Stimulated activated CD4-positive, alpha-beta T cell treated with anti-CD3 and anti-CD28 coated beads, Interleukin-15, amount 100 ng/mL, for 24 hours (primary cell): Measurements from ENCODE around the gene HSPA1L.
A peak's percentile ranks its signal among the peaks of the same experiment; 100 is the strongest.

Experiments used
- DNase-seq: peaks from one replicate; pipeline ENCODE4 v3.0.0-alpha.2; 2020

HSPA1L gene

DNA sequence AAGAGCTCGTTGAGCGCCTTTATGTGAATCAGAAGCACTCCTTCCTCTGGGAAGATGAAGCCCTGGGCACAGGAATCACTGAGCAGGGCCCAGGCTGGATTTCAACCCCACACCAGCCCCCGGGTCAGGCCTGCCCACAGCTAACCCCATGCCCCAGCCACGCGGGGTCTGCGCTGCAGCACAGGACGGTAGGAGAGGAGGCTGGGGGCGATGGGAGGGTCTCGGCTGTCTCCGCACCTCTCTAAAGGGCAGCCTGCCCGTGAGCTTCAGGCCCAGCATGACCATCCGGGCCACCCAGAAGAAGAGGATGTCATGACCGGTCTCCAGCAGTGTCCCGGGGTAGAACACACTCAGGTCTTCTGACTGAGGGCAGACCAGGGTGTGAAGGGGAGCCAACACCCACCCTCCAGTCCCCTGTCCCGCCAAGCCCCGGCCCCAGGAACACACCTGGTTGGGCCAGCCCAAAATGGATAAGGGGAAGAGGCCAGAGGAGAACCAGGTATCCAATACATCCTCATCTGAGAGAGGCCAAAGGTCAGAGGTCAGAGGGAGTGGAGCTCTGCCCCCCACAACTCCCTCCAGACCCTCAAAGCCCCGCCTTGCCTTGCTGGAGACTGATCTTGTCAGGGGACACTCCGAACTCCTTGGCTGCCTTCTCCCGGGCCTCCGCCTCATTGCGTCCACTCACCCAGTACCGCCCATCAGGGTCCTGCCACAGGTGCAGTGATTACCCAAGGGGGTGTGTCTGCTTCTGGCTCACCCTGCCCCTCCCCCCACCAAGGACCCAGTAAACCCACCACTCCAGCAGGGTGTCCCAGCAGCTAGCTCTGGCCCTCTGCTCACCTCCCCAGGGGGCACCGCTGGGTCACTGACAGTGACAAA is 33.6 kb downstream of the HSPA1L start:
- DNase-seq: no peak

DNA sequence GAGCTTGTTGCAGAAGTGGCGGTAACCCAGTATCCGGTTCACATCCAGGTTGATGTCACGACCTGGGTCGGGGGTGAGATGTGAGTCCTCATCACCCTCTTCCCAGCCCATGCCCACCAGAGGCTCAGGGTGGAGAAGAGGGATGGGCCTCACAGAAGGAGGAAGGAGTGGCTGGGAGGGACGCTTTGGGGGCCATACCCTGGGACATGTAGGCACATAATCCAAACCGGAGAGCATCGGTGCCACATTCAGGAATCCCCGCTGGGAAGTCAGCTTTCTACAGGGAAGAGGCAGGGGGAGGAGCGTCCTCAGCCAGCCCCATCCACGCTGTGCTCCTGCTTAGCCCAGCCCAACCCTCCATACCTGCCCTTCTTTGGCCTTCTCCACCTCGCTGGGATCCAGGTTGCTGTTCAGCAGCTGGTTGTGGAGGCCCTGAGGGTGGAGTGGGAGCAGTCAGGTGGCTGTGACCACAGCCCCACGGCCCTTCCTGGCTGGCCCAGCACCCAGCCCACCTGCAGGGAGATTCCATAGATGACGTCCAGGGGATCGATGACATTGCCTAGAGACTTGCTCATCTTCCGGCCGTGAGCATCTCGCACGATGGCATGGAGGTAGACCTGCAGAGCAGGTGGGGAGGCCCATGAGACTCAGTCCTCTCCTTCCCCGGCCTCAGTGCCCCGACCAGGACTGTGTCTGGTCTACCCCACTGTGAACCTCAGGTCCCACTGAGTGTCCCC is 34.4 kb downstream of the HSPA1L start:
- no peak for DNase-seq

GRCh38 chr6:31779908-31780307 is 35.2 kb downstream of the HSPA1L start:
- no peak for DNase-seq

DNA sequence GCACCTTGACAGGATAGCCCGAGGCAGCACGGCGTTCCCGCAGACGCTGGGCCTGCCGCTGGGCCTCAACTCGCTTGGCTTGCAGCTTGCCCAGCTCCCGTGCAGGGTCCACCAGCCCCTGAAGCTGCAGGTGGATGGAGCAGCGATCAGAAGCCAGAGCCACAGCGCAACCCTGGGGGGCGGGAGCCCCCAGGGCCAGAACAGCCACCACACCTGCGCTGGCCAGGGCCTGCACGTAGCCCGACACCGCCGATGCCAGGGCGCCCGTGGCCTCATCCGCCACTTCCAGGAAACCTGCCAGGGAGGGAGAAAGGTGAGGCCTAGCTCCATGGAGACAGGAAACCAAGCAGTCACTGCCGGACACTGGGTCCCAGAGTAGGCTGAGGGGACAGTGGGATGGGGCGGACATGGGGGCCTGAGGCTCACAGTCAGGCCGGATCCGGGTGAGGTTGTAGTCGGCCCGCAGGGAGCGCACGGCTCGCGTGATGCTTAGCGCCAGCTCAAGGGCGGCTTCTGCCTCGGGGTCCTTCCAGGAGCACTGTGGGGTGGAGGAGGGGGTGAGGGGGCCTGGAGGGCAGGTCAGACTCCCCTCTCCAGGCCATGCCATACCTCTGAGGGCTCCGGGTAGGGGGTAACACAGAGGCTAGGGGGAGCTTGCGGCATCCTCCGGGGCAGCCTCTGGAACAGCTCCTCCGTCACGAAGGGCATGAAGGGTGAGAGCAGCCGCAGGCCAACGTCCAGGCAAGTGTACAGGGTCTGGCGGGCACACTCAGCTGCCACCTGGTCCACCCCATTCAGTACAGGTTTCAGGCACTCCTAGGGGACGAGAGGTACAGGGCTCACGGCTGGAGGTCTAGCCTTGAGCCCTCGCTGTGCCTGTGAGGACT is 35.8 kb downstream of the HSPA1L start:
- DNase-seq: no peak

GRCh38 chr6:31778193-31778592 is 36.9 kb downstream of the HSPA1L start:
- DNase-seq: no peak

DNA sequence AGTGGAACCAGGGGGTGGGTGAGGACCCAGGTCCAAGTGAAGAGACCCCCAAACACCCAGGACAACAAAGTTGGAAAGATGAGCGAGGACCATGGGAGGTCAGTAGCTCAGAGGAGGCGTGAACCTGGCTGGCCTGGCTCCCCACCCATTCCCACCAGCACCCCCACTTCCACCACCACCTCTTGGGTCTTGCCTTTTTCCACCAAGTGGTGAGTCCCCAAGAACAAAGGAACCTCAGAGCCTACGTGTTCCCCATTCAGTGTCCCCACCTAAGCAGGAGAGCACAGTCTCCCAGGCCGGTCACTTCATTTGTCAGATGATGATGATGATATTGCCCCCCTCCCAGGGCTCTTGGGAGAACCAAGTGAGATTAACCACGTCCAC is 37.4 kb downstream of the HSPA1L start:
- no peak for DNase-seq

- DNase-seq: peak; percentile 87
Measured at GRCh38 chr6:31776989-31777666, 38.0 kb downstream of the HSPA1L start, which contains the start of gene VWA7. Gene VWA7 (minus strand): TSS chr6:31777328. CDS start chr6:31776779, 549 bp downstream.

DNA sequence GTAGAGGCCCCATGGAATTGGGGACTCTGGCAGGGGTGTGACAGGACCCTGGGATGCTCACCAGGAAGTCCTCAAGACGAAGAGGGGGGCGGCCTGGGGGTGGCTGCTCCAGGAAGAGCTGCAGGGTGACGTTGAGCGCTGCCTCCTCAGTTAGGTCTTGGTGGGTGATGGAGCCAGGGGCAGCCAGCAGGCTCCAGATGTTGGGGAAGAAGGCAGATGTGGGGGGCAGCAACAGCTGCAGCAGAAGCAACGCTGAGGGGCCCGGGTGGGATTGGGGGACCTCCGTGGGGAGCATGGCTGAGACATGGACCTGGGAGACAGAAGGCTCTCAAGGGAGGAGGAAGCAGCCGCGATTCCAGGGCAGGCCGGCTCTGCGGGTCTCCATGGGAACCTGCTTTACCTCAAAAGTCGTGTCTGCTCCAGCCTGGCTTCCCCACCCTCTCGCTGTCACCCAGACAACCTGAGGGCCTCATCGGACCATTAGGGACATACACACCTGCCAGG is 38.5 kb downstream of the HSPA1L start:
- no peak for DNase-seq

DNA sequence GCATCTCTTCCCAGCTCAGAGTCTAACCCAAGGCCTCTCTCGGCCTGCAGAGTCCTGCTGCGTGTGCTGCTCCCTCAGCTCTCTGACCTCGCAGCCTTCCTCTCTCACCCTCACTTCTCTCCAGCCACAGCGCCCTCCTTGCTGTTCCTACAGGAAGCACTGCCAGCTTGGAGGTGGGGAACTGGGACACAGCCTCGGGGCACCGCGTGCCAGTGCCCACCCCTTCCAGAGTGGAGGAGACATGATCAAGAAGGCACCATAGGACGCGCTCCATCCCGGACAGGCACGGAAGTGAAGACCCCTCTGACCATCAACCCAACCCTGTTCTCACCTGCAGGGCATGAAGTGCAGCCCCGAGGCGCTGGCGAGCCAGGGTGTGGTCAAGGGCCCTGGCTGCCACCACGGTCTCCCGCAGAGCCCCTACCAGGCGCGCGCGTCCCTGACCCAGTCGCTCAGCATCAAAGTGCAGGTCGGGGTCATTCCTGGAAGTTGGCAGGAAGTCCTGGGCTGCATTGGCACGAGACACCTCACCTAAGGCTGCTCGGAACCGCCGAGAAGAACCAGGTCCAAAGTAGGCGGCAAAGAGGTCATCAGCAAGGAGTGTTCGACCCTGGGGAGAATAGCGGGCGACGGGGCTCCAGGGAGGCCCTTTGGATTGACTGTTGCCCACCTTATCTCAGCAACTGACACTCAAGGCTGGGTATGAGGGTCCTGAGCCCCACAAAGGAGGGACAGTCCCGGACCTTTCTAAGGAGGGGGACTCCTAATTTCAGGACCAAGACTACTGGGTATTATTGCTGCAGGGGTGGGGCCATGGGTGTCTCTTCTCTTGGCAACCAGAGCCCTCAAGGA is 39.2 kb downstream of the HSPA1L start:
- no peak for DNase-seq

DNA sequence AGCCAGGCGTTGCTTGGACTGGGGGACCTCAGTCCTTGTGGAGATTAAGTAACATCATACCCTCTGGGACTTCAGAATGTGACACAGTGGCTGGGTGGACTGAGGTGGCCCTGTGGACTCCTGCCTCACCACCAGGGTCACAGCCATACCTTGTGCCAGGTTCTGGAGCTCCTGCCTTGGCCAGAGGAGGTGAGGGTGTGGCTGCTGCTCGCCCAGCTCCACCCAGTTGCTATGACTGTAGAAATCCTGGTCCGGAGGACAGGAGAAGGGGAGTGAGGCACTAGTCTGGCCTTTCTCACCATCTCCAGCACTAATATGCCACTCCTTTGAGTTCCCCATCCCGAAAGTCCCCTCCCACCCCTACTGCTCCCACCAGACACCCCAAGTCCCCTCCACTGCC is 39.9 kb downstream of the HSPA1L start:
- no peak for DNase-seq

DNA sequence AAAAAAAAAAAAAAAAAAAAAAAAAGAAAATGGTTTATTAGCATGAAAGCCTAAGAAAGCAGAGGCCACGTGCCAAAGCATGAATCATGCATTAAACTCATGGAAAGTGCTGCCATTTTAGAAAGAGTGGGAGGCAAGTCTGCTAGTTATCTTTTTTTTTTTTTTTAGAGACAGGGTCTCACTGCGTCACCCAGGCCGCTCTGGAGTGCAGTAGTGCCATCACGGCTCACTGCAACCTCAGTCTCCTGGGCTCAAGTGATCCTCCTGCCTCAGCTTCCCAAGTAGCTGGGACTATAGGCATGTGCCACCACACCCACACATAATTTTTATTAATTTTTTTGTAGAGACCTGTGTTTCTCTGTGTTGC is 43.1 kb downstream of the HSPA1L start:
- peak; percentile 38 for DNase-seq

DNA sequence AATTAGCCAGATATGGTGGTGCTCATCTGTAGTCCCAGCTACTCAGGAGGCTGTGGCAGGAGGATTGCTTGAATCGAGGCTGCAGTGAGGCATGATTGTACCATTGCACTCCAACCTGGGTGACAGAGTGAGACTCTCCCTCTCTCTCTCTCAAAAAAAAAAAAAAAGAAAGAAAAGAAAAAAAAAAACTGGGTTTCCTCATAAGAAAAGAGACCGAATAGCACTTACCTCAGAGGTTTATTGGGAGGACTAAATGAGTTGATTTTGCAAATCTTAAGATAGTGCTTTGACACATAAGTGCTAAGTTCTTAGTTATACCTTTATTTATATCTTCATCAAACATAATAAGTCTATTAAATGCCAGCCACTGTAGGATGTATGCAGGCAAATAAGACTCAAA is 44.2 kb downstream of the HSPA1L start:
- DNase-seq: no peak

DNA sequence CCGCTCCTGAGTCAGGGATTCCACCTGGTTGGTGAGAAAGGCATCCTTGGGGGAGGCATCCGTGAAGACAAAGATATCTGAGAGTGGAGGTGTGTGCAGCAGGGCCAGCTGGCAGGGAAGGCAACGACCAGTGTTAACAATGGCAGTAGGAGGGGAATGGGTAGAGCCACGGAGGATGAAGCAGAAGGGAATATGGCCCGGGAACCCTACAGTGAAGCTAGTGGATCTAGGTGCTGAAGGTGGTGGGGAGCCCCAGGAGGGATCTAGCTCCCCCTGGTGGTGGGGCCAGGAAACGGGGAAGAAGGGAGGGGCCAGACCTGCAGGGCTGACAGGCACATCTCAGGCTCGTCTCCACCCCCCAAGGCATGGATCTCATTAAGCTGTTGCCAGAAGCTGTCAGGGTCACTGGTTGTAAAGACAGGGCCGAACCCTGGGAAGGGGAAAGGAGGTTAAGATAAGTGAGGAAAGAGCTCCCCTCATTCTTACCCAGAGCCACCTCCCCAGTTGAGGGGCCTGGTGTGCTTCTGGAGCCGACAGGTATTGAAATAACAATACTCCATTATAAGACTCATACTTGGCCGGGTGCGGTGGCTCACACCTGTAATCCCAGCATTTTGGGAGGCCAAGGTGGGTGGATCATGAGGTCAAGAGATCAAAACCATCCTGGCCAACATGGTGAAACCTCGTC is 45.3 kb downstream of the HSPA1L start:
- peak; percentile 85 for DNase-seq

DNA sequence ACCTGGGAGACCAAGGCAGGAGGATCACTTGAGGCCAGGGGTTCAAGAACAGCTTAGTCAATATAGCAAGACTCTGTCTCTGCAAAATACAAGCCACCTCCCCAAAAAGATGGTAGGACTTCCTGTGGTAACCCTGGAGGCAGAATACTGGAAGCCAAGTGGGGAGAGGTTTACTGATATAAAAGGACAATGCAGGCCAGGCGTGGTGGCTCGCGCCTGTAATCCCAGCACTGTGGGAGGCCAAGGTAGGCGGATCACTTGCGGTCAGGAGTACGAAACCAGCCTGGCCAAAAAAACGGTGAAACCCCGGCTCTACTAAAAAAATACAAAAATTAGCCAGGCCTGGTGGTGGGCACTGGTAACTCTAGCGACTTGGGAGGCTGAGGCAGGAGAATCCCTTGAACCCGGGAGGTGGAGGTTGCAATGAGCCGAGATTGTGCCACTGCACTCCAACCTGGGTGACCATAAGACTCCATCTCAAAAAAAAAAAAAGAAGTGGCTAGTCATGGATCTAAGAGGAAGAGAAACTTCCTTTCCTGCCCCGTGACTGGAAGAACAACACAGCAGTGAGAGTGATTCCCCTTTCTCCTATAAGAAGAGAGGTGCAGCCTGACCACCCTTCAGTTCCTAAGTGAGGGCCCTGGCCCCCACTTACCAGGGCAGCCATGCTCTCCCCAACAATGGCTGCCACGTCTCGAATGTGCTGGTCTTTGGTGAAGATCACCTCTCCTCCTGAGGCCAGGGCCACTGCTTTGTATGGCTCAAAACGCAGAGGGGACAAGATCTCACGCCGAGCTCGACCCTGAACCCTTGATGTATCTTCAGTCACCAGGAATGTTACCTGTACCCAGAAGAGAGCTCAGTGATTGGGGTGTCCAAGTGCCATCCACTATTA is 46.5 kb downstream of the HSPA1L start:
- no peak for DNase-seq

GRCh38 chr6:31767096-31767645 is 47.9 kb downstream of the HSPA1L start:
- DNase-seq: no peak

- DNase-seq: no peak
Measured at GRCh38 chr6:31765910-31766794, 48.9 kb downstream of the HSPA1L start.

GRCh38 chr6:31765559-31765909 is 49.5 kb downstream of the HSPA1L start:
- no peak for DNase-seq

DNA sequence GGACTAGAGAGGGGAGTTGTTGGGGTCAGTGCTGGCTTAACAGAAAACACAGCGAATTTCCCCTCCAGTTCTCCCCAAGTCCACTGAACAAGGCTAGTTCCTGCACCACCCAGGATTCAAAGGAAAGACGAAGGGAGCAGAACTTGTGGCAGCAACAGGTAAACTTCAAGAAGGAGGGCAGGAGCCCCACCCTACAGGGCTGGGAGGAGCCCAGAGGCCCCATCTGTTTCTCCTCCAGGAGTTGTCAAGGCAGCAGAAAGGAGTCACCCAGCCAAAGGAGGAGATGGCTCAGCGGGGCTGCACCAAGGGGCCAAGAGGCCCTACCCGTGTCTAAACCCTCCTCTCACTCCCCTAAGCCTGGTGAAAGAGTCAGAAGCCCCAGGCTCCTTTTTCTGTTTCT is 50.9 kb downstream of the HSPA1L start:
- no peak for DNase-seq

GRCh38 chr6:31763619-31763940 is 51.5 kb downstream of the HSPA1L start:
- DNase-seq: no peak
